GM18907 (cell line): Measurements from ENCODE around the gene TAS2R4.
"Not testable (repeated sequence)": the region's sequence is repeated elsewhere in the genome, so short reads cannot be mapped to it uniquely, and the experiment has no call there.

Source experiments
- ATAC-seq: cut with Tn5 transposase; IDR thresholded peaks from one replicate; pipeline ENCODE4 v1.9.1; 2021; ENCODE audit warnings: mild to moderate bottlenecking, moderate library complexity; ENCODE audit not compliant: unreplicated experiment

Gene TAS2R4

DNA sequence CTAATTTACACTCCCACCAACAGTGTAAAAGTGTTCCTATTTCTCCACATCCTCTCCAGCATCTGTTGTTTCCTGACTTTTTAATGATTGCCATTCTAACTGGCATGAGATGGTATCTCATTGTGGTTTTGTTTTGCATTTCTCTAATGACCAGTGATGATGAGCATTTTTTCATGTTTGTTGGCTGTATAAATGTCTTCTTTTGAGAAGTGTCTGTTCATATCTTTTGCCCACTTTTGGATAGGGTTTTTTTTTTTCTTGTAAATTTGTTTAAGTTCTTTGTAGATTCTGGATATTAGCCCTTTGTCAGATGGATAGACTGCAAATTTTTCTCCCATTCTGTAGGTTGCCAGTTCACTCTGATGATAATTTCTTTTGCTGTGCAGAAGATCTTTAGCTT lies 46.0 kb downstream of the TAS2R4 start:
- ATAC-seq, result not testable (repeated sequence)
